K562 (cell line): Measurements from ENCODE around the gene NEDD8. TPM values are rescaled to one million over a fixed set of nuclear protein-coding genes. Genes with fewer than 3 reads are reported as not detected.

ENCODE experiments used
- ATAC-seq: fragments of 200-7000 bp; cut with Tn5 transposase; 3 replicates; pipeline ENCODE4 v1.9.1; 2020; ENCODE audit warnings: moderate library complexity
- BruUV-seq: library from RNA; stranded (reverse); fragments of 400-500 nt; replicated peaks from 2 replicates; lab custom pipeline; 2021; lab: Mats Ljungman, UMichigan
- CTCF ChIA-PET: fragments of 300-600 bp; formaldehyde crosslinking; extraction: SDS; loops from one replicate; lab custom pipeline; 2021; ENCODE audit warnings: low intra/inter-chr PET ratio; lab: Yijun Ruan, JAX
- POLR2A ChIA-PET: fragments of 300-600, 350-650 bp; sonication (Branson Sonifier 250); formaldehyde crosslinking; extraction: SDS; loops from one replicate; lab custom pipeline; 2021; ENCODE audit warnings: antibody characterized with exemption, inconsistent platforms; lab: Yijun Ruan, JAX
- DNase-seq, 4 experiments: peaks; one replicate each; pipeline versions ENCODE4 v3.0.0 to v3.0.0-alpha.2; 2011 to 2018; ENCODE audit warnings: low spot score in 3 of 4, mixed read lengths in 3 of 4; ENCODE audit errors: extremely low read depth in 1 of 4
- FAIRE-seq: peaks from 2 replicates; lab custom pipeline; 2011; peaks lifted over from hg19 to GRCh38; lab: Jason Lieb, UNC
- H2AFZ ChIP-seq: 2 replicates; pipeline ENCODE4 v1.6.0; 2011; ENCODE audit warnings: low read depth, low read length, control low read depth, inconsistent platforms
- H3K27ac ChIP-seq: fragments of 200-600 bp; 3 replicates; pipeline ENCODE4 v1.8.0; 2011; ENCODE audit warnings: low read depth, mild to moderate bottlenecking, control low read depth, inconsistent platforms, low read length, moderate library complexity, mixed read lengths; ENCODE audit errors: extremely low read depth
- H3K27me3 ChIP-seq, 2 experiments: fragments of 300-600 bp in 1 of 2; 2 replicates in 1 of 2; 3 replicates in 1 of 2; pipeline versions ENCODE4 v1.6.0 to v1.8.0; 2011; ENCODE audit warnings: inconsistent platforms in 2 of 2, low read length in 2 of 2, mild to moderate bottlenecking in 1 of 2, mixed read lengths in 1 of 2, moderate library complexity in 1 of 2; ENCODE audit not compliant: control insufficient read depth in 2 of 2, insufficient read depth in 2 of 2
- H3K36me3 ChIP-seq: fragments of 300-600 bp; 3 replicates; pipeline ENCODE4 v1.8.0; 2011; ENCODE audit warnings: mild to moderate bottlenecking, low read length, inconsistent platforms; ENCODE audit not compliant: control insufficient read depth, insufficient read depth
- H3K4me1 ChIP-seq, 2 experiments: fragments of 200-600 bp in 1 of 2; replicated peaks in 1 of 2; 2 replicates in 1 of 2; 3 replicates in 1 of 2; pipeline versions ENCODE4 v1.5.1 to v1.8.0; 2011; ENCODE audit warnings: inconsistent platforms in 2 of 2, low read length in 2 of 2, mild to moderate bottlenecking in 1 of 2, mixed read lengths in 1 of 2, moderate library complexity in 1 of 2; ENCODE audit not compliant: control insufficient read depth in 2 of 2, insufficient read depth in 2 of 2
- H3K4me2 ChIP-seq: 2 replicates; pipeline ENCODE4 v1.6.1; 2011; ENCODE audit warnings: low read length, control low read depth, inconsistent platforms, mixed read lengths; ENCODE audit not compliant: insufficient read depth
- H3K4me3 ChIP-seq: fragments of 200-600 bp; sonication (generic), shearing (Covaris generic); 2 replicates; pipeline ENCODE4 v1.5.1; 2016; ENCODE audit warnings: control low read depth, inconsistent platforms
- H3K79me2 ChIP-seq: fragments of 200-600 bp; 3 replicates; pipeline ENCODE4 v1.8.0; 2011; ENCODE audit warnings: low read length, inconsistent platforms; ENCODE audit not compliant: control insufficient read depth, insufficient read depth
- H3K9ac ChIP-seq, 2 experiments: 2 replicates each; pipeline versions ENCODE4 v1.6.0 to v1.6.1; 2011; ENCODE audit warnings: low read depth in 2 of 2, low read length in 2 of 2, control low read depth in 1 of 2, inconsistent platforms in 1 of 2, mild to moderate bottlenecking in 1 of 2, mixed read lengths in 1 of 2; ENCODE audit not compliant: insufficient read depth in 1 of 2
- H3K9me1 ChIP-seq: one replicate; pipeline ENCODE4 v1.6.0; 2011; ENCODE audit warnings: inconsistent platforms, mild to moderate bottlenecking, low read length, moderate library complexity; ENCODE audit not compliant: control insufficient read depth, insufficient read depth
- H3K9me3 ChIP-seq: replicated peaks from 2 replicates; pipeline ENCODE4 v1.5.1; 2011; ENCODE audit warnings: low read depth, low read length, inconsistent platforms; ENCODE audit not compliant: control insufficient read depth, insufficient read depth
- H4K20me1 ChIP-seq: replicated peaks from 2 replicates; pipeline ENCODE4 v1.6.1; 2011; ENCODE audit warnings: low read length, inconsistent platforms, mixed read lengths; ENCODE audit not compliant: control insufficient read depth, insufficient read depth
- CBX5 ChIP-seq: IDR thresholded peaks from 2 replicates; pipeline ENCODE4 v1.6.1; 2014; ENCODE audit warnings: low read depth, borderline replicate concordance
- GABPB1 ChIP-seq: sonication (generic); formaldehyde crosslinking; IDR thresholded peaks from 2 replicates; pipeline ENCODE4 v1.8.0; 2022; ENCODE audit warnings: mild to moderate bottlenecking, missing genetic modification reagents
- HDAC2 ChIP-seq: fragments of 450-650 bp; IDR thresholded peaks from 2 replicates; pipeline ENCODE4 v1.6.1; 2016; ENCODE audit warnings: mild to moderate bottlenecking
- HOMEZ ChIP-seq: fragments of 250-450 bp; sonication (Bioruptor Pico); IDR thresholded peaks from 2 replicates; pipeline ENCODE4 v1.4.0; 2020; ENCODE audit warnings: mild to moderate bottlenecking, moderate library complexity
- RCOR1 ChIP-seq, 2 experiments: IDR thresholded peaks; 2 replicates each; pipeline ENCODE4 v1.6.1; 2012; ENCODE audit warnings: low read depth in 2 of 2, low read length in 2 of 2, borderline replicate concordance in 1 of 2, improper control_type of control experiment in 1 of 2
- SMAD4 ChIP-seq: fragments of 250-450 bp; sonication (Bioruptor Pico); conservative IDR thresholded peaks from 2 replicates; pipeline ENCODE4 v1.8.0; 2021; ENCODE audit warnings: inconsistent platforms, mild to moderate bottlenecking, moderate library complexity
- SNIP1 ChIP-seq: fragments of 450-650 bp; IDR thresholded peaks from 2 replicates; pipeline ENCODE4 v1.7.1; 2017; ENCODE audit warnings: low read depth, mild to moderate bottlenecking
- ZSCAN29 ChIP-seq: fragments of 450-650 bp; IDR thresholded peaks from 2 replicates; pipeline ENCODE4 v1.6.1; 2017
- WGBS: fragments of 100-300 bp; shearing (Covaris generic); methylation state at CpG from one replicate; pipeline ENCODE4 v1.1.6; 2016; ENCODE audit warnings: low coverage, mixed read lengths; ENCODE audit not compliant: insufficient coverage; ENCODE audit errors: missing lambda C conversion rate; 5-methylcytosine and 5-hydroxymethylcytosine counted together
- in situ Hi-C: fragments of 300-500 bp; cut with MboI; formaldehyde crosslinking; loops from 4 replicates; pipeline ENCODE4 v1.15.0; 2018; ENCODE audit warnings: inconsistent platforms, mixed read lengths
- intact Hi-C: fragments of 100-400 bp; cut with micrococcal nuclease; formaldehyde crosslinking; loops from 2 replicates; pipeline ENCODE4 v1.14.2; 2022
- polyA plus RNA-seq, 8 experiments: library from polyadenylated mRNA; depleted of rRNA in 4 of 8; stranded (reverse) in 5 of 8; unstranded in 3 of 8; fragments of >200 nt; fragmentation: Nextera tagmentation in 2 of 8; fragmentation: Illumina TruSeq in 1 of 8; extraction: Ambion mirVana in 2 of 8; extraction: Trizol in 1 of 8; gene quantifications; 2 replicates each; pipeline versions ENCODE4 v1.2.1 to v1.2.3, GENCODE V29; 2011 to 2014; ENCODE audit warnings: inconsistent platforms in 1 of 8, missing spikeins in 1 of 8
- total RNA-seq, 7 experiments: library from RNA; depleted of rRNA in 6 of 7; stranded (reverse); fragments of >200 nt in 6 of 7; fragmentation: Illumina TruSeq in 2 of 7; extraction: Trizol in 2 of 7; gene quantifications; 2 replicates each; pipeline versions ENCODE4 v1.2.1 to v1.2.3, GENCODE V29; 2011 to 2021; ENCODE audit warnings: low replicate concordance in 1 of 7
- TF ChIP-seq, protein P1 (sequence below): fragments of 250-450 bp; sonication (Bioruptor Pico); IDR thresholded peaks from 2 replicates; pipeline ENCODE4 v1.8.0; 2022; ENCODE audit warnings: inconsistent platforms
- TF ChIP-seq, protein P2 (sequence below): sonication (generic); formaldehyde crosslinking; IDR thresholded peaks from 2 replicates; pipeline ENCODE4 v1.8.0; 2022; ENCODE audit warnings: mild to moderate bottlenecking, missing genetic modification reagents
- TF ChIP-seq, protein P3 (sequence below): fragments of 450-650 bp; formaldehyde crosslinking; IDR thresholded peaks from 2 replicates; pipeline ENCODE4 v1.4.0; 2022; ENCODE audit warnings: missing genetic modification characterization
- TF ChIP-seq, protein P4 (sequence below): fragments of 150-350 bp; IDR thresholded peaks from 2 replicates; pipeline ENCODE4 v1.6.1; 2014; ENCODE audit warnings: low read depth, mild to moderate bottlenecking, low read length, borderline replicate concordance

The NEDD8 gene
- total and polyA plus RNA-seq, 9 of the 15 experiments (the other 6 are each of a cell fraction or from before 2014, with no cell fraction given): 142 to 691 (median 260) TPM

DNA sequence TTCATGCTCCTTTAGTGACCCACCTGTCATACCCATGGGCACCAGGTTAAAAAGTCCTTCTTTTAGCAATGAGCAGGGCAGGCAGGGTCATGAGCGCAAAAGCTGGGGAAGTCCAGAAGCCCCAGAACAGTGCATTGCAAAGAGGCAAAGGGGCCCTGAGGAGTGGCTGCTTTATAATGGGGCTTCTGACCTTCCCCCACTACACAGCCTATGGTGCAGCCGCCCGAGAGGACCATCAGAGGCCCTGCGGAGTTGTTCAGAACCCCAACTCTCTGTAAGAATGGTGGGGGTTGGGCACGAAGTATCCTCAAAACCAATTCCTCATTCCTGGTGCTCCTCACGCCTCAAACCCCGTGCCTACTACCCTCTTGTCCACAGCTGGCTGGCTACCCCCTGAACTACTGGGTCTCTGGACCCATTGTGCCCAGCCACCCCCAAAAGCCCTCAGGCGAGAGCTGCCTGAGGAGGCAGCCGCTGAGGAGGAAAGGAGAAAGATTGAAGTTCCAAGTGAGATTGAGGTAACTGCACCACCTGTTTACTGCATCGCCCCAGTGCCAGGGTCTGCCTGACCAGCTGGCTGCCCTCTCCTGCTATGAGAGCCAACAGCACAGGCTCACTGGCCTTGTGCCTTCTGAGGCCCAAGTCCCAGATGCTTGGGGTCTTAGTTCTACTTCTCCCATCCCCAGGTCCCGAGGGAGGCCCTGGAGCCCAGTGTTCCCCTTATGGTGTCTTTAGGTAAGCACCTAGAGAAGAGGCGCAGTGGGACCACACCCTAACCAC is 53.6 kb downstream of the NEDD8 start:
- no peak for DNase-seq
- Histone ChIP-seq H3K4me1 (no peaks in the 10 kb centered on the region; a peak in 2 of 5 replicates), H3K27me3 (no peaks in the 10 kb centered on the region), H3K4me2 (no peak overlapping the region), H3K9me1 (no peaks in the 10 kb centered on the region), H3K27ac (no peak overlapping the region), H3K4me3 (no peak overlapping the region), H2AFZ (no peak overlapping the region), H3K9ac (no peak overlapping the region), H4K20me1 (no peaks in the 10 kb centered on the region), H3K36me3 (peaks cover 51% of the 10 kb centered on the region; the same call in 2 of the 3 replicates), H3K9me3 (no peaks in the 10 kb centered on the region), H3K79me2 (no peaks in the 10 kb centered on the region)
- ChIA-PET CTCF (no interaction called here), POLR2A (interaction anchor here (0.6 to 1.2 kb wide), 3 partner anchors 10 to 63 kb away, joined by 3 to 6 read pairs (median 4); partner anchors contain the start of genes IPO4 and IRF9)
- BruUV-seq: no TSS peak
- no peak for ATAC-seq
- FAIRE-seq: no peak
- intact Hi-C loops: no loop called here
- WGBS: 92% methylated on average over 10 of the region's 12 CpGs
- in situ Hi-C loops: no loop called here
- TF ChIP-seq ZSCAN29 (no peak), RCOR1 (IDR thresholded peaks at IDR 0.05; ENCODE audit: borderline replicate concordance in 1 of 2, low read depth in 2 of 2, low read length in 2 of 2) (no peak), HOMEZ (no peak), SNIP1 (no peak), GABPB1 (CRISPR knock-in tag) (no peak), SMAD4 (CRISPR knock-in tag) (no peak), CBX5 (no peak), HDAC2 (no peak)
- TF ChIP-seq, protein P1, sequence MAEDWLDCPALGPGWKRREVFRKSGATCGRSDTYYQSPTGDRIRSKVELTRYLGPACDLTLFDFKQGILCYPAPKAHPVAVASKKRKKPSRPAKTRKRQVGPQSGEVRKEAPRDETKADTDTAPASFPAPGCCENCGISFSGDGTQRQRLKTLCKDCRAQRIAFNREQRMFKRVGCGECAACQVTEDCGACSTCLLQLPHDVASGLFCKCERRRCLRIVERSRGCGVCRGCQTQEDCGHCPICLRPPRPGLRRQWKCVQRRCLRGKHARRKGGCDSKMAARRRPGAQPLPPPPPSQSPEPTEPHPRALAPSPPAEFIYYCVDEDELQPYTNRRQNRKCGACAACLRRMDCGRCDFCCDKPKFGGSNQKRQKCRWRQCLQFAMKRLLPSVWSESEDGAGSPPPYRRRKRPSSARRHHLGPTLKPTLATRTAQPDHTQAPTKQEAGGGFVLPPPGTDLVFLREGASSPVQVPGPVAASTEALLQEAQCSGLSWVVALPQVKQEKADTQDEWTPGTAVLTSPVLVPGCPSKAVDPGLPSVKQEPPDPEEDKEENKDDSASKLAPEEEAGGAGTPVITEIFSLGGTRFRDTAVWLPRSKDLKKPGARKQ (CRISPR knock-in tag): no peak
- TF ChIP-seq, protein P2, sequence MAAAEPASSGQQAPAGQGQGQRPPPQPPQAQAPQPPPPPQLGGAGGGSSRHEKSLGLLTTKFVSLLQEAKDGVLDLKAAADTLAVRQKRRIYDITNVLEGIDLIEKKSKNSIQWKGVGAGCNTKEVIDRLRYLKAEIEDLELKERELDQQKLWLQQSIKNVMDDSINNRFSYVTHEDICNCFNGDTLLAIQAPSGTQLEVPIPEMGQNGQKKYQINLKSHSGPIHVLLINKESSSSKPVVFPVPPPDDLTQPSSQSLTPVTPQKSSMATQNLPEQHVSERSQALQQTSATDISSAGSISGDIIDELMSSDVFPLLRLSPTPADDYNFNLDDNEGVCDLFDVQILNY: no peak
- TF ChIP-seq, protein P3, sequence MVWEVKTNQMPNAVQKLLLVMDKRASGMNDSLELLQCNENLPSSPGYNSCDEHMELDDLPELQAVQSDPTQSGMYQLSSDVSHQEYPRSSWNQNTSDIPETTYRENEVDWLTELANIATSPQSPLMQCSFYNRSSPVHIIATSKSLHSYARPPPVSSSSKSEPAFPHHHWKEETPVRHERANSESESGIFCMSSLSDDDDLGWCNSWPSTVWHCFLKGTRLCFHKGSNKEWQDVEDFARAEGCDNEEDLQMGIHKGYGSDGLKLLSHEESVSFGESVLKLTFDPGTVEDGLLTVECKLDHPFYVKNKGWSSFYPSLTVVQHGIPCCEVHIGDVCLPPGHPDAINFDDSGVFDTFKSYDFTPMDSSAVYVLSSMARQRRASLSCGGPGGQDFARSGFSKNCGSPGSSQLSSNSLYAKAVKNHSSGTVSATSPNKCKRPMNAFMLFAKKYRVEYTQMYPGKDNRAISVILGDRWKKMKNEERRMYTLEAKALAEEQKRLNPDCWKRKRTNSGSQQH: no peak
- TF ChIP-seq, protein P4, sequence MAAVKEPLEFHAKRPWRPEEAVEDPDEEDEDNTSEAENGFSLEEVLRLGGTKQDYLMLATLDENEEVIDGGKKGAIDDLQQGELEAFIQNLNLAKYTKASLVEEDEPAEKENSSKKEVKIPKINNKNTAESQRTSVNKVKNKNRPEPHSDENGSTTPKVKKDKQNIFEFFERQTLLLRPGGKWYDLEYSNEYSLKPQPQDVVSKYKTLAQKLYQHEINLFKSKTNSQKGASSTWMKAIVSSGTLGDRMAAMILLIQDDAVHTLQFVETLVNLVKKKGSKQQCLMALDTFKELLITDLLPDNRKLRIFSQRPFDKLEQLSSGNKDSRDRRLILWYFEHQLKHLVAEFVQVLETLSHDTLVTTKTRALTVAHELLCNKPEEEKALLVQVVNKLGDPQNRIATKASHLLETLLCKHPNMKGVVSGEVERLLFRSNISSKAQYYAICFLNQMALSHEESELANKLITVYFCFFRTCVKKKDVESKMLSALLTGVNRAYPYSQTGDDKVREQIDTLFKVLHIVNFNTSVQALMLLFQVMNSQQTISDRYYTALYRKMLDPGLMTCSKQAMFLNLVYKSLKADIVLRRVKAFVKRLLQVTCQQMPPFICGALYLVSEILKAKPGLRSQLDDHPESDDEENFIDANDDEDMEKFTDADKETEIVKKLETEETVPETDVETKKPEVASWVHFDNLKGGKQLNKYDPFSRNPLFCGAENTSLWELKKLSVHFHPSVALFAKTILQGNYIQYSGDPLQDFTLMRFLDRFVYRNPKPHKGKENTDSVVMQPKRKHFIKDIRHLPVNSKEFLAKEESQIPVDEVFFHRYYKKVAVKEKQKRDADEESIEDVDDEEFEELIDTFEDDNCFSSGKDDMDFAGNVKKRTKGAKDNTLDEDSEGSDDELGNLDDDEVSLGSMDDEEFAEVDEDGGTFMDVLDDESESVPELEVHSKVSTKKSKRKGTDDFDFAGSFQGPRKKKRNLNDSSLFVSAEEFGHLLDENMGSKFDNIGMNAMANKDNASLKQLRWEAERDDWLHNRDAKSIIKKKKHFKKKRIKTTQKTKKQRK: no peak
